Neural cell (in vitro differentiated cells): ENCODE results near the gene RNF144B. TPM values are rescaled to one million over a fixed set of nuclear protein-coding genes. Genes with fewer than 3 reads are reported as not detected.

Source experiments
- H2AFZ ChIP-seq: fragments of 200-600, 300-800 bp; sonication (generic), shearing (Covaris generic); 2 replicates; pipeline ENCODE4 v1.6.0; 2014; ENCODE audit warnings: low read depth, mild to moderate bottlenecking, antibody characterized with exemption, low read length, moderate library complexity
- H3F3A ChIP-seq: fragments of 200-600 bp; shearing (Covaris generic); 2 replicates; pipeline ENCODE4 v1.6.1; 2016; ENCODE audit warnings: mild to moderate bottlenecking, moderate library complexity, mixed read lengths, antibody characterized with exemption, low read length; ENCODE audit not compliant: insufficient read depth, poor library complexity, severe bottlenecking
- H3K27ac ChIP-seq: fragments of 200-600, 300-800 bp; sonication (generic), shearing (Covaris generic); 2 replicates; pipeline ENCODE4 v1.5.1; 2014; ENCODE audit warnings: mild to moderate bottlenecking, low read length, moderate library complexity
- H3K27me3 ChIP-seq: fragments of 300-800, 200-600 bp; sonication (generic), shearing (Covaris generic); 2 replicates; pipeline ENCODE4 v1.6.0; 2014; ENCODE audit warnings: mild to moderate bottlenecking, low read depth, low read length, moderate library complexity; ENCODE audit not compliant: insufficient read depth
- H3K36me3 ChIP-seq: fragments of 300-800, 200-600 bp; sonication (generic), shearing (Covaris generic); 2 replicates; pipeline ENCODE4 v1.5.1; 2014; ENCODE audit warnings: mild to moderate bottlenecking, antibody characterized with exemption, low read length, moderate library complexity; ENCODE audit not compliant: insufficient read depth
- H3K4me2 ChIP-seq: fragments of 300-800, 200-600 bp; sonication (generic), shearing (Covaris generic); 2 replicates; pipeline ENCODE4 v1.6.0; 2014; ENCODE audit warnings: mild to moderate bottlenecking, low read length
- H3K4me3 ChIP-seq: fragments of 300-800, 200-600 bp; sonication (generic), shearing (Covaris generic); 2 replicates; pipeline ENCODE4 v1.5.1; 2014; ENCODE audit warnings: mild to moderate bottlenecking, low read length, moderate library complexity
- H3K79me2 ChIP-seq: fragments of 200-600 bp; shearing (Covaris generic); replicated peaks from 2 replicates; pipeline ENCODE4 v1.6.0; 2014; ENCODE audit warnings: mild to moderate bottlenecking, low read length, moderate library complexity; ENCODE audit not compliant: insufficient read depth
- H3K9ac ChIP-seq: fragments of 300-800, 200-600 bp; sonication (generic), shearing (Covaris generic); 2 replicates; pipeline ENCODE4 v1.6.1; 2016; ENCODE audit warnings: mild to moderate bottlenecking, low read length, mixed read lengths
- H3K9me2 ChIP-seq: fragments of 200-600 bp; shearing (Covaris generic); 2 replicates; pipeline ENCODE4 v1.6.1; 2016; ENCODE audit warnings: mild to moderate bottlenecking, low read length, mixed read lengths; ENCODE audit not compliant: insufficient read depth
- H3K9me3 ChIP-seq: fragments of 200-600, 300-800 bp; sonication (generic), shearing (Covaris generic); 2 replicates; pipeline ENCODE4 v1.6.1; 2016; ENCODE audit warnings: mild to moderate bottlenecking, mixed run types, low read length, moderate library complexity, mixed read lengths
- H4K20me1 ChIP-seq: fragments of 200-600 bp; shearing (Covaris generic); 2 replicates; pipeline ENCODE4 v1.6.1; 2016; ENCODE audit warnings: mild to moderate bottlenecking, mixed run types; ENCODE audit not compliant: insufficient read depth
- EP300 ChIP-seq: fragments of 450-650 bp; conservative IDR thresholded peaks from 2 replicates; pipeline ENCODE4 v1.6.1; 2014; ENCODE audit warnings: antibody characterized with exemption, mild to moderate bottlenecking, moderate library complexity; ENCODE audit not compliant: poor library complexity, severe bottlenecking
- EZH2 ChIP-seq: fragments of 200-600, 300-800 bp; shearing (Covaris generic), sonication (generic); IDR thresholded peaks from 2 replicates; pipeline ENCODE4 v1.6.1; 2014; ENCODE audit warnings: antibody characterized with exemption, low read length, borderline replicate concordance, mild to moderate bottlenecking; ENCODE audit not compliant: insufficient read depth, poor library complexity, severe bottlenecking
- MXI1 ChIP-seq: fragments of 450-650 bp; conservative IDR thresholded peaks from 2 replicates; pipeline ENCODE4 v1.6.1; 2014; ENCODE audit warnings: antibody characterized with exemption, mild to moderate bottlenecking; ENCODE audit not compliant: poor library complexity, severe bottlenecking
- POLR2AphosphoS5 ChIP-seq: IDR thresholded peaks from 2 replicates; pipeline ENCODE4 v1.6.1; 2012
- RAD21 ChIP-seq: fragments of 450-650 bp; conservative IDR thresholded peaks from 2 replicates; pipeline ENCODE4 v1.6.1; 2014; ENCODE audit warnings: antibody characterized with exemption, mild to moderate bottlenecking, moderate library complexity
- REST ChIP-seq: IDR thresholded peaks from 2 replicates; pipeline ENCODE4 v1.6.1; 2012; ENCODE audit warnings: borderline replicate concordance
- SMC3 ChIP-seq: fragments of 450-650 bp; conservative IDR thresholded peaks from 2 replicates; pipeline ENCODE4 v1.6.1; 2014; ENCODE audit warnings: antibody characterized with exemption, mild to moderate bottlenecking, moderate library complexity; ENCODE audit not compliant: poor library complexity
- TAF1 ChIP-seq: IDR thresholded peaks from 2 replicates; pipeline ENCODE4 v1.6.1; 2012; ENCODE audit warnings: low read depth
- polyA plus RNA-seq: library from polyadenylated mRNA; depleted of rRNA; stranded (reverse); fragments of >200 nt; gene quantifications from 2 replicates; pipeline ENCODE4 v1.2.3, GENCODE V29; 2014
- TF ChIP-seq, protein P1 (sequence below): fragments of 450-650 bp; IDR thresholded peaks from 2 replicates; pipeline ENCODE4 v1.5.1; 2014; ENCODE audit warnings: antibody characterized with exemption, mild to moderate bottlenecking, moderate library complexity; ENCODE audit not compliant: poor library complexity, severe bottlenecking

RNF144B gene
- polyA plus RNA-seq, 1 donor from 2014 or later = 0.15 TPM

DNA sequence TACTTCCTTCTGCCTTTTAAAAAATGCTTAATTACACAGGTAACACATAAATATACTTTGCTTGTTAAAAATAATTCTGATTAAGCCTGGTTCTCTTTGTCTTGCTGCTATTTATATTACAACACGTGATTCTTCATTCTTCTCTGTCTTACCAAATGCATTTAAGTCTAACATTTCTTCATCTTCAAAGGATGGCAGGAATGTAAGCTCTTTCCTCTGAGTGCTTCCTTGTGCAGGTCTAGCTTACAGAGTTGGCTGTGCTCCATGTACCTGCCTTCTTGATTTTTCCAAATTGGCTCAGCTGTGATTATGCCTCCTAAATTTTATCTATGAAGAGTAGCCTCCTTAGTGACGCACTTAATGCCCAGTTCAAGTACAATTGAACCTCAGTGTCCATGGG is 44.4 kb downstream of the RNF144B start:
- Histone ChIP-seq H3K27ac (no peak overlapping the region), H4K20me1 (no peaks in the 10 kb centered on the region), H3K79me2 (no peaks in the 10 kb centered on the region), H3K4me2 (no peak overlapping the region), H2AFZ (no peak overlapping the region), H3K9ac (no peak overlapping the region), H3K27me3 (no peaks in the 10 kb centered on the region), H3K9me3 (no peaks in the 10 kb centered on the region), H3K9me2 (no peaks in the 10 kb centered on the region), H3K4me3 (no peak overlapping the region), H3K36me3 (no peaks in the 10 kb centered on the region), H3F3A (no peaks in the 10 kb centered on the region)
- TF ChIP-seq EP300 (no peak), MXI1 (no peak), REST (no peak), SMC3 (no peak), EZH2 (no peak)

DNA sequence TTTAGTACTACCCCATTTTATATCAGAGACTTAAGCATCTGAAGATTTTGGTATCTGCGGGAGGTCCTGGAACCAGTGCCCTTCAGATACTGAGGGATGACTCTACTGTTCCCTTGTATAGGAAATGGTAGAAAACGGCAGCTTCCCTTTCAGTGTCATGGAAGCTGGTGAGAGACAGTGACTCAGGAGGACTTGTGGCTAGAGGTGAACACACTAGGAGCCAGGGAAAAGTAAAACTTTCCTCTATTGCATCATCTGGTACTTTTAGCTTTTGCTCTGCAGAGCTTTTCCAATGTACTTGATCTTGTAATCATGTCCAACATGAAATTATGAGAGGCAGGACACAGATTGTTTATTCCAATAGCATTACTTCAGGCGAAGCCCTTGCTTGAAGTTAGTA is 45.0 kb downstream of the RNF144B start:
- Histone ChIP-seq H3K27me3 (no peaks in the 10 kb centered on the region), H3K9ac (no peak overlapping the region), H3K36me3 (no peaks in the 10 kb centered on the region), H3K9me3 (no peaks in the 10 kb centered on the region), H3K9me2 (no peaks in the 10 kb centered on the region), H2AFZ (no peak overlapping the region), H3F3A (no peaks in the 10 kb centered on the region), H3K27ac (no peak overlapping the region), H4K20me1 (no peaks in the 10 kb centered on the region), H3K4me2 (no peak overlapping the region), H3K4me3 (no peak overlapping the region), H3K79me2 (no peaks in the 10 kb centered on the region)
- TF ChIP-seq MXI1 (no peak), EZH2 (no peak), REST (no peak), SMC3 (no peak), POLR2AphosphoS5 (no peak), RAD21 (no peak), TAF1 (no peak), EP300 (no peak)
- TF ChIP-seq, protein P1, sequence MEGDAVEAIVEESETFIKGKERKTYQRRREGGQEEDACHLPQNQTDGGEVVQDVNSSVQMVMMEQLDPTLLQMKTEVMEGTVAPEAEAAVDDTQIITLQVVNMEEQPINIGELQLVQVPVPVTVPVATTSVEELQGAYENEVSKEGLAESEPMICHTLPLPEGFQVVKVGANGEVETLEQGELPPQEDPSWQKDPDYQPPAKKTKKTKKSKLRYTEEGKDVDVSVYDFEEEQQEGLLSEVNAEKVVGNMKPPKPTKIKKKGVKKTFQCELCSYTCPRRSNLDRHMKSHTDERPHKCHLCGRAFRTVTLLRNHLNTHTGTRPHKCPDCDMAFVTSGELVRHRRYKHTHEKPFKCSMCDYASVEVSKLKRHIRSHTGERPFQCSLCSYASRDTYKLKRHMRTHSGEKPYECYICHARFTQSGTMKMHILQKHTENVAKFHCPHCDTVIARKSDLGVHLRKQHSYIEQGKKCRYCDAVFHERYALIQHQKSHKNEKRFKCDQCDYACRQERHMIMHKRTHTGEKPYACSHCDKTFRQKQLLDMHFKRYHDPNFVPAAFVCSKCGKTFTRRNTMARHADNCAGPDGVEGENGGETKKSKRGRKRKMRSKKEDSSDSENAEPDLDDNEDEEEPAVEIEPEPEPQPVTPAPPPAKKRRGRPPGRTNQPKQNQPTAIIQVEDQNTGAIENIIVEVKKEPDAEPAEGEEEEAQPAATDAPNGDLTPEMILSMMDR = no peak
